Measurements from ENCODE around the gene TACR1. TPM values are rescaled to one million over a fixed set of nuclear protein-coding genes. Genes with fewer than 3 reads are reported as not detected.

Gene TACR1
- total RNA-seq, 1 donor from 2014 or later, result not detected

DNA sequence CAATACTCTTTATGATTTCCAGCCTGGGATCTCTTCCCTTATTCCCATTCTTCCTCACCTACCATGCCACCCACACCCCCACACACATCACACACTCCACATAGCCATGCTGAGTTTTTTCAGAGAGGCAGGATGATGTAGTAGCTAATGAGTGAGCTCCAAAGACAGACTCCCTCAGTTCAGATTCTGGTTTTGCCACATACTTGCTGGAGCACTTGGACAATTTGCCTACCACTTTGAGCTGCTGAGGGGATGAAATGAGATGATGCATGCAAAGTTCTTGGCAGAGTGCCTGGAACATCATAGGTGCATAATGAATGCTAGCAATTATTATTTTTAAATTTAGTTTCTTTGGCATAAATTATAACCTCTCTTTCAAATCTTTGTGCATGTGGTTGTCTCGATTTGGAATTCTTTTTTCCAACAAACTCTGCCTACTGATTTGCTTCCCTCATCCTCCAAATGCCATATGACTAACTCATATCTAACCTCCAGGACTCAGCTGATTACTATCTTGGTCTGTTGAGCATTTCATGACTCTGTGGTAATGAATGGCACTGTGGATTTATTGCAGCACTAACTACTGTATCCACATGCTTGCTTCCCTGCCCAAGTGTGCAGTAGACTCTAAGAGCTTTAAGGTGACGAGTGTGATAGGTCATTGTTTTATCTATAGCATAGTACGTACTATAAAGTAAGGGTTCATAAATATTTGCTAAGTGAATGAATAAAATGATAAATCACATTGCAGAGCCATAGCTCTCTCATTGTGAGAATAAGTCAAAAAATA is 99.1 kb downstream of the TACR1 start:
- Mint-ChIP-seq H3K36me3 (ENCODE audit: unreplicated experiment) (no peaks in the 10 kb centered on the region), H3K27me3 (ENCODE audit: unreplicated experiment) (peaks cover 20% of the 10 kb centered on the region), H3K27ac (ENCODE audit: unreplicated experiment) (no peak overlapping the region), H3K4me1 (ENCODE audit: unreplicated experiment) (no peaks in the 10 kb centered on the region), H3K4me3 (ENCODE audit: unreplicated experiment) (no peak overlapping the region), H3K9me3 (ENCODE audit: unreplicated experiment) (peaks cover 3% of the 10 kb centered on the region)
- DNase-seq (ENCODE audit: extremely low spot score, unreplicated experiment), result no peak
- TF ChIP-seq, protein P1, sequence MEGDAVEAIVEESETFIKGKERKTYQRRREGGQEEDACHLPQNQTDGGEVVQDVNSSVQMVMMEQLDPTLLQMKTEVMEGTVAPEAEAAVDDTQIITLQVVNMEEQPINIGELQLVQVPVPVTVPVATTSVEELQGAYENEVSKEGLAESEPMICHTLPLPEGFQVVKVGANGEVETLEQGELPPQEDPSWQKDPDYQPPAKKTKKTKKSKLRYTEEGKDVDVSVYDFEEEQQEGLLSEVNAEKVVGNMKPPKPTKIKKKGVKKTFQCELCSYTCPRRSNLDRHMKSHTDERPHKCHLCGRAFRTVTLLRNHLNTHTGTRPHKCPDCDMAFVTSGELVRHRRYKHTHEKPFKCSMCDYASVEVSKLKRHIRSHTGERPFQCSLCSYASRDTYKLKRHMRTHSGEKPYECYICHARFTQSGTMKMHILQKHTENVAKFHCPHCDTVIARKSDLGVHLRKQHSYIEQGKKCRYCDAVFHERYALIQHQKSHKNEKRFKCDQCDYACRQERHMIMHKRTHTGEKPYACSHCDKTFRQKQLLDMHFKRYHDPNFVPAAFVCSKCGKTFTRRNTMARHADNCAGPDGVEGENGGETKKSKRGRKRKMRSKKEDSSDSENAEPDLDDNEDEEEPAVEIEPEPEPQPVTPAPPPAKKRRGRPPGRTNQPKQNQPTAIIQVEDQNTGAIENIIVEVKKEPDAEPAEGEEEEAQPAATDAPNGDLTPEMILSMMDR (IDR thresholded peaks at IDR 0.05), result no peak

DNA sequence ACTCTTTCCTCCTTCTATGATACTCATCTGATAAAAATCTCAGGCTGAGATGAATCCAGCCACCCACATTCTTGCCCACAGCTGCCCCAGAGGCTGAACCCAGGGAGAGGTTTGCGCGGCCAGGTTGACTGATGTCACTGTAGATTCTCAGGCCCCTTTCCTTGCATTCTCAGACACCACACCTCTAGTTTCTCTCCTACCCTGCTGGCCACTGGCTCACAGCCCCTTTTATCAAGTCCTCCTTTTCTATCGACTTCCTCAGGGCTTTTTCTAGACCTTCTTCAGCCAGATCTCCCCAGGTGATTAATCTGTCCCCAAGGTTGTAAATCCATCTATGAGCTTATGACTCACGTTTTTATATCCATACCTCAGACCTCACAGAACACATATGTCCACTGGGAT is 99.8 kb downstream of the TACR1 start:
- H3K4me3 Mint-ChIP-seq (ENCODE audit: unreplicated experiment), result no peak overlapping the region
- no peak overlapping the region for H3K27ac Mint-ChIP-seq (ENCODE audit: unreplicated experiment)
- DNase-seq (ENCODE audit: extremely low spot score, unreplicated experiment), result no peak
- no peaks in the 10 kb centered on the region for H3K36me3 Mint-ChIP-seq (ENCODE audit: unreplicated experiment)
- TF ChIP-seq, protein P1 (IDR thresholded peaks at IDR 0.05), result no peak
- H3K27me3 Mint-ChIP-seq (ENCODE audit: unreplicated experiment), result peaks cover 15% of the 10 kb centered on the region
- no peaks in the 10 kb centered on the region for H3K4me1 Mint-ChIP-seq (ENCODE audit: unreplicated experiment)
- peaks cover 1% of the 10 kb centered on the region for H3K9me3 Mint-ChIP-seq (ENCODE audit: unreplicated experiment)

DNA sequence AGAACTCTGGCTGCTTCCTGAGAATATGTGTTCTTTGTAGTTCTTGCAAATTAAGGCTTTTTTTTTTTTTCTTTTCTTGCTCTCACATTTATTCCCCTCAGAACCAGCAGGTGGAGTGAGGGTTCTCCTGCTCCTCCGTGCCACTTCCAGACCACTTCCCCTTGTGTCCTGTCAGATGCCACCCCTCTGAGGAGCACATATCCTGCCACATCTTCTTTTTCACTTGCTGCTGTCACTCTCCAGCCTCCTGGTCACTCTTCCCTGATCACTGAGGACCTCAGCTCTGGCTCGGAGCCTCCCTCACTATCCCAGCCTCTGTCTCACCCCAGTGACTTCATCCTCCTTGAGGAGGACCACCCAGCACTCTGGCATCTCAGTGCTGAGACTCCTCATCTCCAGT is 100.5 kb downstream of the TACR1 start:
- no peak for DNase-seq (ENCODE audit: extremely low spot score, unreplicated experiment)
- TF ChIP-seq, protein P1 (IDR thresholded peaks at IDR 0.05), result peak; percentile 60
- peaks cover 13% of the 10 kb centered on the region for H3K27me3 Mint-ChIP-seq (ENCODE audit: unreplicated experiment)

DNA sequence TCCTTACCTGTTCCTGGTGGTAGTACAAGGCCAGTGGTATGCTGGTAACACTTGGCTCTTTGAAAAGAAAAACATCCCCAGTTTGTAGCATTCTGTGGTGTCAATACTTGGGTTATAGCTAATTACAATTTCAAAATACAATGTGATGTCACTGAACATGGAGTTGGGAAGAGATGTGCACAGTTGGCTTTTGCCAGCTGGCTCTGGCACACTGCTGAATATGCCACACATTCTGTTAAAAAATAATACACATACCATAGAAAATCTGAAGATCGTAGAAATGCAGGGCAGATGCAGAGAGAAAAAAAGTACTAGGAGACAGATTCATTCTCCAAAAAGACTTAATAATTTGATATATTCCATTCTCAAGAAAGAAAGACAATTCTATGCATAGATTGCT is 101.5 kb downstream of the TACR1 start:
- Mint-ChIP-seq H3K9me3 (ENCODE audit: unreplicated experiment) (no peaks in the 10 kb centered on the region), H3K4me1 (ENCODE audit: unreplicated experiment) (no peaks in the 10 kb centered on the region)
- TF ChIP-seq, protein P1 (IDR thresholded peaks at IDR 0.05), result no peak

More for the DNA sequence above, 100.5 kb downstream of the TACR1 start:
- Mint-ChIP-seq H3K36me3 (ENCODE audit: unreplicated experiment) (no peaks in the 10 kb centered on the region), H3K9me3 (ENCODE audit: unreplicated experiment) (no peaks in the 10 kb centered on the region), H3K4me3 (ENCODE audit: unreplicated experiment) (no peak overlapping the region), H3K4me1 (ENCODE audit: unreplicated experiment) (no peaks in the 10 kb centered on the region), H3K27ac (ENCODE audit: unreplicated experiment) (no peak overlapping the region)

DNA sequence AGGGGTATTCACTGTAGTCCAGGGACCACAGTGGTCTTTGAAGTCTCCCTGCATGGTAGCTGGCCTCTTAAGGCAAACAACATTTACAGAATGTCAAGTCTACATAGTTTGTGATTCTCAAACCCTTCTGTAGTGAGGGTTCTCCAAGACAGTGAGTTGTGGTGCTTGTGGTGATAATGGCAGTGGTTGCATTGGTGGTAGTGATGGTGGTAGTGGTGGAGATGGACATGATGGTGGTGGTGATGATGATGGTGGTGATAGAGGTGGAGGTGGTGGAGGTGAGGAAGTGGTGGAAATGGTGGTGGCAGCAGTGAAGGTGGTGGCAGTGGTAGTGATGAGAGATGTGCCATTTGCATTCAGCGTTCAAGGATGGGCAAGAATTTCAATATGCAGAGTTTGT is 104.9 kb downstream of the TACR1 start:
- no peaks in the 10 kb centered on the region for H3K4me1 Mint-ChIP-seq (ENCODE audit: unreplicated experiment)
- H3K9me3 Mint-ChIP-seq (ENCODE audit: unreplicated experiment), result no peaks in the 10 kb centered on the region
- peaks cover 16% of the 10 kb centered on the region for H3K27me3 Mint-ChIP-seq (ENCODE audit: unreplicated experiment)
- no peak for DNase-seq (ENCODE audit: extremely low spot score, unreplicated experiment)
- no peaks in the 10 kb centered on the region for H3K36me3 Mint-ChIP-seq (ENCODE audit: unreplicated experiment)
- TF ChIP-seq, protein P1 (IDR thresholded peaks at IDR 0.05), result no peak
- H3K4me3 Mint-ChIP-seq (ENCODE audit: unreplicated experiment), result no peak overlapping the region
- H3K27ac Mint-ChIP-seq (ENCODE audit: unreplicated experiment), result no peak overlapping the region

More for the DNA sequence above, 101.5 kb downstream of the TACR1 start:
- DNase-seq (ENCODE audit: extremely low spot score, unreplicated experiment), result no peak
- Mint-ChIP-seq H3K27me3 (ENCODE audit: unreplicated experiment) (peaks cover 16% of the 10 kb centered on the region), H3K36me3 (ENCODE audit: unreplicated experiment) (no peaks in the 10 kb centered on the region), H3K4me3 (ENCODE audit: unreplicated experiment) (no peak overlapping the region), H3K27ac (ENCODE audit: unreplicated experiment) (no peak overlapping the region)

All from osteocyte (in vitro differentiated cells).